HG02798 (cell line): ENCODE results near the gene PLB1.

ENCODE experiments used
- ATAC-seq: cut with Tn5 transposase; IDR thresholded peaks from one replicate; pipeline ENCODE4 v1.9.1; 2021; ENCODE audit warnings: mild to moderate bottlenecking; ENCODE audit not compliant: unreplicated experiment, poor library complexity

PLB1 gene

DNA sequence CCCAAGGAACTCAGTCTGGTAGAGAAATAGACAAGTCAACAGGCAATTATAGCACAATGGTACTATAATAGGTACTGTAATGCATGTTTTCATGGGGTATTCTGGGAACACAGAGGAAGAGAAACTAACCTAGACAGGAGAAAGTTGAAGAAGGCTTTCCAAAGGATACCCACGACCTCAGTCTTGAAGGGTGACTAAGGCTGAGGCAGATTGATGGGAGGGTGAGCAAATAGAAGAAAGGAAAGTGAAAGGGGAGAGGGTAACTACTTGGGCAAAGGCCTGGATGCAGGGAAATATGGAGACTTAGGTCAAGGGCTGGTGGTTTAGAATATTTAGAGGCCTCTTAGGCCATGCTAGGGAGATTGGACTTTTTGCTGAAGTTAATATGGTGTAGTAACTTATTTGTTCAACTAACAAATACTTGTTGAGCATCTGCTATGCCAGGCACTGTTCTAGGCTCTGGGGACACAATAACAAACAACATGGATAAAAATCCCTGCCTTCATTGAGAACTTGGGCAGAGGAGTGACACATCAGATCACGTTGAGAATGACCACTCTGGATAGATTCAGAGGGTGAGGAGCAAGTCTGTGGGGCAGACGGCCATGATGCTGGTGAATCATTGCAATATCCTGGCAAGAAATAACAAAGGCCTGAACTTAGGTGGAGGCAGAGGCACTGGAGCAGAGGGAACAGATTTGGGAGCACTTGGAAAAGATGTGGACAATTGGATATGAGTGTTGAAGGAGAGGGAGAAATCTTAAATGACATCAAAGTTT lies 56.4 kb downstream of the PLB1 start:
- no peak for ATAC-seq

- no peak for ATAC-seq
Observed at GRCh38 chr2:28556303-28556702, 60.4 kb downstream of the PLB1 start.

DNA sequence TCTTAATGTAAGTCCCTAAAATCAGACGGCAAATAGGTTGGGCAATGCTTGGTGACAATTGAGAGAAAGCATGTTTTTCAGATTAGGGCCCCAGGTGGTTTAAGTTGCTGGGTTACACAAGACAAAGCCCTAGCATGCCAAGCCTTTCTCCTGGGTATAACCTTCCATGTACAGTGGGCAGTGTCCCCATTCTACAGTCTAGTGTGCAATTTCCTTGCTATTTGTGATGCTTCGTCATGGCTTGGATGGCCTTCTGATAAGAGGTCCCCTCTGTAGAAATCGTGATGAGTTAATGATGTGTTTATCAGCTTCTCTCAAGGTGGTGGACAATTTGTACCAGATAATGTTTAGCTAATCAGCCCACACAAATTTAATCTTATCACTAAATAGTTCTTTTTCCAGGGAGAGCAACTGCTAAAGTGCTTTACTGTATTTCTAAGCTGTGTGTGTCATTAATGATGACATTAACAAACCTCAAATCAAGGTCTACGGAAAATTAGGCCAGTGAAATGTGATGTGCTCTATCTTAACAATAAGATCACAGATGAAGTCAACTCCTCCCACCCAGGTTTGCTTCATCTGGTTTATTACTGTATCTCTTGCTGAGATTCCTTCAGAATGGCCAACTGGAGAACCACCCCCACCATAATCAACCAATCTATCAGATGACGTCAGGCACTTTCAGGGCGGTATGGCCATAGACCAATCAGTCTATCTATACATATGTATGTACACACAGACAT lies 61.7 kb downstream of the PLB1 start:
- no peak for ATAC-seq

DNA sequence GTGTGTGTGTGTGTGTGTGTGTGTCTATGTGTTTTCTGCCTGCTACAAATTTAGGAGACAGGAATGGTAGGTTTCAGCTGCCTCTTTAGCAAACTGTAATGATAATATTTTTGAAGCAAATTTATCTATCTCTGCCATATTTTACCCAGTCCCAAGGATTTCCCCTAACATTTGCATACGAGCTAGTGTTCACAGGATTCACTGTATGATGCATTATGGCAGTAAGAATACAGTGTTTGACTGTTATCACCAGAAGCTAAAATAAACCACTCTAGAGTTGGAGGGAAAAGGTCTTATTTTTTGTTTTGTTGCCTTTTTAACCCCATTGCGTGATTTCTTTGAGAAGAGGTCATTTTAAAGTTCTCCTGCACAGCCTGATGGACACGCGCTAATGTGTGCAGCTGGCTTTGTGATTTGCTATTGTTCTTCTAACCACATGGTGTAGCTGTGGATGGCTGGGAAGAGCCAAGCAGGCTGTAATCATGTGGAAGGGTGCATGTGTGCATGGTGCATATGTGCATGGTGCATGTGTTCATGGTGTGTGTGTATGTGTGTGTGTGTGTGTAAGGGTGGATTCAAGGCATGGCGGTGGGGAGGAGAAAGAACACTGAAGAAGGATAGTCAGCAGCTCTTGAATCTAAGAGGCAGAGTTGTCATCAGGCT lies 62.4 kb downstream of the PLB1 start:
- ATAC-seq, result no peak

GRCh38 chr2:28558918-28559317 lies 63.1 kb downstream of the PLB1 start:
- no peak for ATAC-seq

- no peak for ATAC-seq
Observed at GRCh38 chr2:28563869-28564268, 68.0 kb downstream of the PLB1 start.

- no peak for ATAC-seq
Observed at GRCh38 chr2:28564346-28564745, 68.5 kb downstream of the PLB1 start.

DNA sequence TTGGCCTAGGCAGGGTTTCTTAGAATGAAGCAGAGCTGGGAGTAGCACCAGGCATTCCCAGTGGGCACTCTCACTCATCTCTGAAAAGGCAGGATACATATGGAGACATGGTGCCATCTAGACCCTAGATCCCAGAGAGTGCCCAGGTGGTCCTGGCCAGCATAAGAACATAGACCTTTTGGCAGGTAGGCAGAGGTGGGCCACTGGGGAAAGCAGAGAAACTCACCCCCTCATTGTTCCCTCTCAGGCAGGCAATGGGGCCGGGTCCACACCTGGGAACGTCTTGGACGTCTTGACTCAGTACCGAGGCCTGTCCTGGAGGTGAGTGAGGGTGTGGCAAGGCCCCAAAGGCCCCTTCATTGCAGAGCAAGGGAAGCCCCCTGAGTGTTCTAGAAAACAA lies 69.2 kb downstream of the PLB1 start:
- no peak for ATAC-seq

- no peak for ATAC-seq
Observed at GRCh38 chr2:28565720-28566295, 69.9 kb downstream of the PLB1 start.

DNA sequence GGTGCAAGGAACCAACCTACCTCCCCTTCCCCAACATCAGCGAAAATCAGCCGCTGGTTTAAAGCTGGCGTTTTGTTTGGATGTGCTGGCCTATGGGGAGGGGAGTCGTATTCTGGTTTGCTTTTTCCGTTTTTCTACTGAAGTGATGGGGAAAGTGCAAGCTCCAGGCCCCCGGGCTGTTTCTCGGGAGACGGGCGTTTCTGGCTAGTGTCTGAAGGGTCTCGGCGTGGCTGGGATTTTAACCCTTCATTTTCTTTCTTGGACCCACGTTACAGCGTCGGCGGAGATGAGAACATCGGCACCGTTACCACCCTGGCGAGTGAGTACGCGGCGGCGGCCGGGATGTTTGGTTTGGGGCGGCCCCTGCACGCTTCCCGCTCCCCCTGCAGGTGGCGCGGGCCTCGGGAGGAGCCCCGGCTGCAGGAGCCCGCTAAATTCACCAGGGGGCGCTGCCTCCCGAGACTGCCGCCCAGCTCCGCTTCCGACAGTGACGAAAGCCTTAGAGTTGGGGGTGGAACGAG lies 70.7 kb downstream of the PLB1 start:
- ATAC-seq, result peak; percentile 97

DNA sequence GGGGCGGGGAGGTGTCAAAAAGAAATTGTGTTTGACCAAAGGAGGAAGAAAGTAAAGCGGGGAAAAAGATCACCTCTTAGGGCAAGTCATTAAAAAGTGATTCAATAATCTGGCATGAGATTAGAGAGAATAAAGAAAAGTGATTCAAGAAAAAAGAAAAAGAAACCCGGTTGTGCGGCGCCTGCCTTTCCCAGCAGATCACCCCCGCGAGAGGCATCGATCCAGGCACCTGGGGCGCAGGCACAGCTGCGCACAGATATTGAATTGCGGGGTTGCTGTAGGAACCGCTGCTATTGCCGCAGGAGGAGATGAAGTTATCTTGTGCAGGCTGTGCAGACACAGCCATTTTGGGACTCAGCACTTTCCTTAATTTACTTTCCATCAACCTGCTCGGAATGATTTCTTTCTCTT lies 71.2 kb downstream of the PLB1 start:
- no peak for ATAC-seq

DNA sequence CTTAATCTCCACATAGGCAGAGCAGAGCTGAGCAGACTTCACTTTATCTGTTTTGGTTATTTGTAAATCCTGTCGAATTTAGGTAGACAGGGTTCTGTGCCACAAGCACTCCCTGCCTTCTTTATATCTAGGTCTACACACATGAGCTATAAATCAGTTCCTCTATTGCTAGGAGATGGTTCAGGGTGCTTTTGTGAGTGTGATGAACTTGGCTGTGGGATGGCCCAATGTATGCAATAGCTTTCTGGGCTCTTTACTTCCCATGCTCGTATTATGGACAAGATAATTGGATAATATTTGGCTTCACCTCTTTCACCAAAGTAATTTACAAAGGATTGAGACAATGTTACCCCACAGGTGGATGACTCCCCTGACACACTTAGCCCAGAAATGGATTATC lies 72.2 kb downstream of the PLB1 start:
- no peak for ATAC-seq

DNA sequence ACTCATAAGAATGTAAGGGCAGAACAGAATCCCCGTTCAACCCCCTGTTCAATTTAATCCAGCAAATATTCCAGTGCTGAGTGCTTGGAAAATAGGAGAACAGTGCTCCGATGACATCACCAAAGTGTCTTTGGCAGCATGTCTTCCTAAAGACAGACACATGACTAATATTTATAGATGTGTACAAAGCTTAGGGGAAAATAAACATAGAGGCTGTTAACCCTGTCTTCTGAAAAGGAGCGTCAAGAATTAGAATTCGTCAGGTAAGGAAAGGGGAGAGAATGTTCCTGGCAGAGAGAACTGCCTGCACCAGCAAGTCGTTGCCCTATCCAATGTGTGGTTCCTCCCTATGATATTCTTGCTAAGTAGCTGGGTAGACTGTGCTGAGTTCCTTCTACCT lies 72.7 kb downstream of the PLB1 start:
- no peak for ATAC-seq

DNA sequence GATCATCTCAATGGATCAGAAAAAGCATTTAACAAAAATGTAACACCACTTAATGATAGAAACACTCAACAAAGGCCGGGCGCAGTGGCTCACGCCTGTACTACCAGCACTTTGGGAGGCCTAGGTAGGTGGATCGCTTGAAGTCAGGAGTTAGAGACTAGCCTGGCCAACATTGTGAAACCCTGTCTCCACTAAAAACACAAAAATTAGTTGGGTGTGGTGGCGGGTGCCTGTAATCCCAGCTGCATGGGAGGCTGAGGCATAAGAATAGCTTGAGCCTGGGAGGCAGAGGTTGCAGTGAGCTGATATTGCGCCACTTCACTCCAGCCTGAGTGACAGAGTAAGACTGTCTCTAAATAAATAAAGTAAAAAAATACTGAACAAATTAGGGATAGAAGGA lies 74.6 kb downstream of the PLB1 start:
- ATAC-seq, result no peak

GRCh38 chr2:28576714-28577113 lies 80.9 kb downstream of the PLB1 start:
- ATAC-seq, result no peak

- no peak for ATAC-seq
Observed at GRCh38 chr2:28577791-28578680, 82.2 kb downstream of the PLB1 start.

DNA sequence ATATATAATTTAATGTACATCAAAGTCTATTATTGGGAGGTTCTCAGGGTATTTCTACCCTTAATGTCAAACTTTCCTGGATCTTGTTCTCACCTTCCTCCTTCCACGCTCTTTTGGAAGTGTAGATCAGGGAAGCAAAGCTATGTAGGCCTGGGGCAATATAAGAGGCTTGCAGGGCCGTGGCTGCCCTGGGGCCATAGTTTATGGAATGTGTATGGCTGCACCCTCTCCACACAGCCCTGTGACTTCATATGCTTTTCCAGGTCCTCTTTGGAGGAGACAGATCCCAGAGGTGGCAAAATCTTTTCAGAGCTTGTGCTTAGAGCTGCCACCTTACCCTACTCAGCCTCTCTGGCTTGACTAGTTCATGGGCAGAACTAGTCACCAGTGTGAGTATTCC lies 82.9 kb downstream of the PLB1 start:
- ATAC-seq, result no peak

DNA sequence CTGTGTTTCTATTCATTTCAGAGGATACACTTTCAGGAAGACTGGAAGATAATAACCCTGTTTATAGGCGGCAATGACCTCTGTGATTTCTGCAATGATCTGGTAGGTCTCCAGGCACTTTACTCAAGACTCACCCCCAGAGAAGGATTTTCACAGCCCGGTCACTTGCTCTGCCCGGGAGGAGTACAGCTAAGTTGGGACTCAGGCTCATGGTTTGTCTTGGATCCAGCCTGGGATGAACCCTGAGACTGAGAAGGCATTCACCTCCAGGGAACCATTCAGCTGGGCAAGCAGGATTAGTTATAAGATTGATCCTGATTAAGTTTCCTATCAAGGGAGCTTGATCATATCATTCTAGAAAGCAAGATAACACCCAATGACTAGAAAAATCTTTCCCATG lies 83.7 kb downstream of the PLB1 start:
- no peak for ATAC-seq

DNA sequence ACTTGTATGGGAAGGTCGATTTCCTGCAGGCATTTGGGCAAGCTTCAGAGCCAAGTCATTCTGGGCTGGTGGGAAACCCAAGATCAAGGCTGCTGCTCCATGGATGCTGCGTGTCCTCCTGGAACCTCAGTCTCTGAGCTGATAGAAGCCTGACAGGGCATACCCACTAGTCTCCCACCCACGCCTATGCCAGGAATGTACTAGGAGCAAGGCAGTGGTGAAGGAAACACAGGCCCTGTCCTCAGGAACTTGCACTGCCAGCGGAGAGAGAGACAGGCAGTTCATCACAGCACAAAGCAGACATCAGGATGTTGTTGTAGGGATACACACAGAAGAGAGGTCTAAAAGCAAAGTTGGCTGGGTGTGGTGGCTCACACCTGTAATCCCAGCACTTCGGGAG lies 84.2 kb downstream of the PLB1 start:
- no peak for ATAC-seq

- no peak for ATAC-seq
Observed at GRCh38 chr2:28581312-28581711, 85.5 kb downstream of the PLB1 start.
